Islet of Langerhans (tissue), 1 donor: ENCODE results near the gene BTBD18.

Experiments used
- FAIRE-seq: peaks from one replicate; lab custom pipeline; 2011; peaks lifted over from hg19 to GRCh38; lab: Jason Lieb, UNC

Gene BTBD18

GRCh38 chr11:57776031-57776521 lies 24.5 kb upstream of the BTBD18 start:
- no peak for FAIRE-seq

- no peak for FAIRE-seq
Measured at GRCh38 chr11:57775491-57775890, 23.9 kb upstream of the BTBD18 start.

GRCh38 chr11:57773026-57773598 lies 21.5 kb upstream of the BTBD18 start:
- no peak for FAIRE-seq

GRCh38 chr11:57772562-57772961 lies 20.9 kb upstream of the BTBD18 start:
- no peak for FAIRE-seq

- FAIRE-seq: no peak
Measured at GRCh38 chr11:57771365-57771764, 19.7 kb upstream of the BTBD18 start.

- no peak for FAIRE-seq
Measured at GRCh38 chr11:57770793-57771192, 19.2 kb upstream of the BTBD18 start.

- no peak for FAIRE-seq
Measured at GRCh38 chr11:57764972-57765371, 13.4 kb upstream of the BTBD18 start.

- FAIRE-seq: no peak
Measured at GRCh38 chr11:57764566-57764965, 12.9 kb upstream of the BTBD18 start.

- no peak for FAIRE-seq
Measured at GRCh38 chr11:57764021-57764420, 12.4 kb upstream of the BTBD18 start.

- no peak for FAIRE-seq
Measured at GRCh38 chr11:57763568-57763967, 11.9 kb upstream of the BTBD18 start.

GRCh38 chr11:57762235-57762861 lies 10.7 kb upstream of the BTBD18 start:
- no peak for FAIRE-seq

GRCh38 chr11:57761301-57762234 lies 9.9 kb upstream of the BTBD18 start, which contains the start of gene CTNND1:
TSS of gene CTNND1 (plus strand) at chr11:57761802. CDS start at chr11:57791479, 29,677 bp downstream.
- FAIRE-seq: peak; percentile 98

- FAIRE-seq: no peak
Measured at GRCh38 chr11:57758174-57758573, 6.6 kb upstream of the BTBD18 start.

- no peak for FAIRE-seq
Measured at GRCh38 chr11:57752954-57753353, 1.3 kb upstream of the BTBD18 start.

- no peak for FAIRE-seq
Measured at GRCh38 chr11:57751176-57751575, 443 bp downstream of the BTBD18 start.

GRCh38 chr11:57746920-57747319 lies 4.7 kb downstream of the BTBD18 start:
- no peak for FAIRE-seq

- no peak for FAIRE-seq
Measured at GRCh38 chr11:57745206-57745605, 6.4 kb downstream of the BTBD18 start.

- no peak for FAIRE-seq
Measured at GRCh38 chr11:57744357-57744756, 7.3 kb downstream of the BTBD18 start.

GRCh38 chr11:57742087-57742452 lies 9.5 kb downstream of the BTBD18 start:
- FAIRE-seq: no peak

GRCh38 chr11:57741132-57742086 lies 10.2 kb downstream of the BTBD18 start, which contains the start of gene SELENOH:
TSS of gene SELENOH (plus strand) at chr11:57741491. CDS start at chr11:57741596, 105 bp downstream.
- FAIRE-seq: peak; percentile 24

GRCh38 chr11:57735619-57736298 lies 15.9 kb downstream of the BTBD18 start:
- no peak for FAIRE-seq
